HG02642 (cell line): Measurements from ENCODE around the gene FOXP1.
A peak's percentile ranks its signal among the peaks of the same experiment; 100 is the strongest.
"Not testable (repeated sequence)": the region's sequence is repeated elsewhere in the genome, so short reads cannot be mapped to it uniquely, and the experiment has no call there.

Source experiments
- ATAC-seq: cut with Tn5 transposase; IDR thresholded peaks from one replicate; pipeline ENCODE4 v1.9.1; 2021; ENCODE audit warnings: mild to moderate bottlenecking; ENCODE audit not compliant: unreplicated experiment, poor library complexity

FOXP1 gene

GRCh38 chr3:70989174-70989573 is 594.4 kb downstream of the FOXP1 start:
- ATAC-seq, result no peak

GRCh38 chr3:70988111-70988510 is 595.4 kb downstream of the FOXP1 start:
- no peak for ATAC-seq

GRCh38 chr3:70985572-70985971 is 598.0 kb downstream of the FOXP1 start:
- ATAC-seq, result no peak

GRCh38 chr3:70984776-70985482 is 598.6 kb downstream of the FOXP1 start:
- ATAC-seq, result no peak

GRCh38 chr3:70982700-70983140 is 600.8 kb downstream of the FOXP1 start:
- peak; percentile 73 for ATAC-seq

GRCh38 chr3:70982284-70982683 is 601.2 kb downstream of the FOXP1 start:
- ATAC-seq, result no peak

GRCh38 chr3:70981231-70981880 is 602.2 kb downstream of the FOXP1 start:
- no peak for ATAC-seq

GRCh38 chr3:70980646-70981170 is 602.8 kb downstream of the FOXP1 start:
- ATAC-seq, result no peak

- ATAC-seq, result no peak
These were observed 603.4 kb downstream of the FOXP1 start for GRCh38 chr3:70979983-70980645.

- ATAC-seq, result no peak
These were observed 605.8 kb downstream of the FOXP1 start for GRCh38 chr3:70977712-70978111.

GRCh38 chr3:70975981-70976380 is 607.5 kb downstream of the FOXP1 start:
- not testable (repeated sequence) for ATAC-seq

- ATAC-seq, result no peak
These were observed 608.8 kb downstream of the FOXP1 start for GRCh38 chr3:70974747-70975146.

- no peak for ATAC-seq
These were observed 610.0 kb downstream of the FOXP1 start for GRCh38 chr3:70973558-70973957.

GRCh38 chr3:70972855-70973254 is 610.7 kb downstream of the FOXP1 start:
- ATAC-seq, result no peak

GRCh38 chr3:70970952-70971351 is 612.6 kb downstream of the FOXP1 start:
- ATAC-seq, result no peak

- ATAC-seq, result no peak
These were observed 613.4 kb downstream of the FOXP1 start for GRCh38 chr3:70970171-70970570.

GRCh38 chr3:70963431-70964275 is 619.9 kb downstream of the FOXP1 start:
- no peak for ATAC-seq

- no peak for ATAC-seq
These were observed 623.8 kb downstream of the FOXP1 start for GRCh38 chr3:70959506-70960291.

GRCh38 chr3:70952033-70952747 is 631.3 kb downstream of the FOXP1 start:
- ATAC-seq, result no peak
